KMS-11 (cell line): ENCODE results near the gene ARHGEF28.

Source experiments
- H2AFZ ChIP-seq: fragments of 200-600 bp; sonication (generic); 2 replicates; pipeline ENCODE4 v1.6.1; 2016; ENCODE audit warnings: antibody characterized with exemption, mixed run types, low read depth
- H3K27ac ChIP-seq: fragments of 200-600 bp; sonication (generic); 2 replicates; pipeline ENCODE4 v1.6.1; 2016; ENCODE audit warnings: mild to moderate bottlenecking, mixed run types
- H3K27me3 ChIP-seq: fragments of 200-600 bp; sonication (generic); 2 replicates; pipeline ENCODE4 v1.6.1; 2017; ENCODE audit warnings: mild to moderate bottlenecking, low read depth, mixed run types, moderate library complexity; ENCODE audit not compliant: insufficient read depth
- H3K36me3 ChIP-seq: fragments of 200-600 bp; sonication (generic); 2 replicates; pipeline ENCODE4 v1.6.1; 2017; ENCODE audit warnings: mild to moderate bottlenecking, mixed run types; ENCODE audit not compliant: insufficient read depth
- H3K4me1 ChIP-seq: fragments of 200-600 bp; sonication (generic); 2 replicates; pipeline ENCODE4 v1.6.1; 2016; ENCODE audit warnings: mild to moderate bottlenecking, low read depth, mixed run types; ENCODE audit not compliant: poor library complexity, severe bottlenecking
- H3K4me2 ChIP-seq: fragments of 200-600 bp; sonication (generic); 2 replicates; pipeline ENCODE4 v1.7.0; 2016; ENCODE audit warnings: mild to moderate bottlenecking, mixed run types
- H3K4me3 ChIP-seq: fragments of 200-600 bp; sonication (generic); IDR thresholded peaks from 2 replicates; pipeline ENCODE4 v1.6.1; 2017; ENCODE audit warnings: low read depth, low read length, mixed read lengths; ENCODE audit not compliant: insufficient read depth
- H3K79me2 ChIP-seq: fragments of 200-600 bp; sonication (generic); 2 replicates; pipeline ENCODE4 v1.6.1; 2016; ENCODE audit warnings: low read depth, mixed run types; ENCODE audit not compliant: insufficient read depth
- H3K9ac ChIP-seq: fragments of 200-600 bp; sonication (generic); 2 replicates; pipeline ENCODE4 v1.6.1; 2016; ENCODE audit warnings: mild to moderate bottlenecking, mixed run types
- H4K20me1 ChIP-seq: fragments of 200-600 bp; sonication (generic); 2 replicates; pipeline ENCODE4 v1.6.1; 2016; ENCODE audit warnings: mild to moderate bottlenecking, mixed run types; ENCODE audit not compliant: insufficient read depth
- TF ChIP-seq, protein P1 (sequence below): fragments of 200-600 bp; sonication (generic); conservative IDR thresholded peaks from 2 replicates; pipeline ENCODE4 v1.6.1; 2017; ENCODE audit warnings: low read depth, mild to moderate bottlenecking, antibody characterized with exemption, low read length, moderate library complexity, mixed read lengths

The ARHGEF28 gene

DNA sequence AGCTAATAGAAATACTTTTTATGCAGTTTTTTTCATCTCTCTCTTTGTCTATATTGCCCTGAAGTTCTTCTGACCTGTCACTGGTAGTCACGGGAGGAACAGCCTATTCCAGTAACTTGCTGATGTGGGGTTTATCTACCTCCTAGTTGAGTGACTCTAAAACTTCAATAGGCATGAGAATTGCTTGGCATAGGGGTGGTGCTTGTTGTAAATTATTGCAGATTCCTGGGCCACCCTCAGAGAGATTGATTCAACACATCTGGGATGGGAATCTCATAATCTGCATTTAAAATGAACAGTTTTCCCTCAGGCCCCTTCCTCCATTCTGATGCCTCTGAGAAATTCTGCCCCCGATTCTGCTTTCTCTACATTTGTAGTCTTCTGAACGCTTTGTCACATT lies 184.4 kb downstream of the ARHGEF28 start:
- H3K27me3 ChIP-seq, result no peaks in the 10 kb centered on the region
- H2AFZ ChIP-seq, result no peak overlapping the region
- H3K4me2 ChIP-seq, result no peak overlapping the region
- H3K9ac ChIP-seq, result no peak overlapping the region
- no peak overlapping the region for H3K27ac ChIP-seq
- TF ChIP-seq, protein P1, sequence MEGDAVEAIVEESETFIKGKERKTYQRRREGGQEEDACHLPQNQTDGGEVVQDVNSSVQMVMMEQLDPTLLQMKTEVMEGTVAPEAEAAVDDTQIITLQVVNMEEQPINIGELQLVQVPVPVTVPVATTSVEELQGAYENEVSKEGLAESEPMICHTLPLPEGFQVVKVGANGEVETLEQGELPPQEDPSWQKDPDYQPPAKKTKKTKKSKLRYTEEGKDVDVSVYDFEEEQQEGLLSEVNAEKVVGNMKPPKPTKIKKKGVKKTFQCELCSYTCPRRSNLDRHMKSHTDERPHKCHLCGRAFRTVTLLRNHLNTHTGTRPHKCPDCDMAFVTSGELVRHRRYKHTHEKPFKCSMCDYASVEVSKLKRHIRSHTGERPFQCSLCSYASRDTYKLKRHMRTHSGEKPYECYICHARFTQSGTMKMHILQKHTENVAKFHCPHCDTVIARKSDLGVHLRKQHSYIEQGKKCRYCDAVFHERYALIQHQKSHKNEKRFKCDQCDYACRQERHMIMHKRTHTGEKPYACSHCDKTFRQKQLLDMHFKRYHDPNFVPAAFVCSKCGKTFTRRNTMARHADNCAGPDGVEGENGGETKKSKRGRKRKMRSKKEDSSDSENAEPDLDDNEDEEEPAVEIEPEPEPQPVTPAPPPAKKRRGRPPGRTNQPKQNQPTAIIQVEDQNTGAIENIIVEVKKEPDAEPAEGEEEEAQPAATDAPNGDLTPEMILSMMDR, result no peak
- no peaks in the 10 kb centered on the region for H3K4me1 ChIP-seq
- H3K79me2 ChIP-seq, result no peaks in the 10 kb centered on the region
- no peaks in the 10 kb centered on the region for H4K20me1 ChIP-seq
- H3K4me3 ChIP-seq, result no peak overlapping the region
- no peaks in the 10 kb centered on the region for H3K36me3 ChIP-seq

DNA sequence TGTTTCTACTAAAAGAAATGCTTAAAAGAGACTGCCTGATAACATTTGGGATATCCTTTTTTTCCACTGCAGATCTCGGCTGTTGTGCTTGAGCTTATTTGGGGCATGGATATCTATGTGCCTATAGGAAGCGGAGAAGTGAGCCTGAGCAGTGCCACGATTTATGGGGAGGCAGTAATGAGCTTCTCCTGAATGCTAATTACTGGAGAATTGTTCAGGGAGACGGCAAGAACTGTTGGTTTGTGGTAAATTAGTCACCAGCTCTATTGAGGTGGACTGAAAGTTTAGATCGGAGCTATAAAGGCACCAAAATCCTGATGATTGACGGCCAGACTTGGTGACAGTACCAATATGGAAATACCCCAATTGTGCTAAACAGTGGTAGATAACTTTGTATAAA lies 186.5 kb downstream of the ARHGEF28 start:
- TF ChIP-seq, protein P1, result no peak
- Histone ChIP-seq H4K20me1 (no peaks in the 10 kb centered on the region), H3K9ac (no peak overlapping the region), H3K4me3 (no peak overlapping the region), H3K27me3 (no peaks in the 10 kb centered on the region), H3K36me3 (no peaks in the 10 kb centered on the region), H3K4me2 (no peak overlapping the region), H2AFZ (no peak overlapping the region), H3K27ac (no peak overlapping the region), H3K79me2 (no peaks in the 10 kb centered on the region), H3K4me1 (no peaks in the 10 kb centered on the region)

DNA sequence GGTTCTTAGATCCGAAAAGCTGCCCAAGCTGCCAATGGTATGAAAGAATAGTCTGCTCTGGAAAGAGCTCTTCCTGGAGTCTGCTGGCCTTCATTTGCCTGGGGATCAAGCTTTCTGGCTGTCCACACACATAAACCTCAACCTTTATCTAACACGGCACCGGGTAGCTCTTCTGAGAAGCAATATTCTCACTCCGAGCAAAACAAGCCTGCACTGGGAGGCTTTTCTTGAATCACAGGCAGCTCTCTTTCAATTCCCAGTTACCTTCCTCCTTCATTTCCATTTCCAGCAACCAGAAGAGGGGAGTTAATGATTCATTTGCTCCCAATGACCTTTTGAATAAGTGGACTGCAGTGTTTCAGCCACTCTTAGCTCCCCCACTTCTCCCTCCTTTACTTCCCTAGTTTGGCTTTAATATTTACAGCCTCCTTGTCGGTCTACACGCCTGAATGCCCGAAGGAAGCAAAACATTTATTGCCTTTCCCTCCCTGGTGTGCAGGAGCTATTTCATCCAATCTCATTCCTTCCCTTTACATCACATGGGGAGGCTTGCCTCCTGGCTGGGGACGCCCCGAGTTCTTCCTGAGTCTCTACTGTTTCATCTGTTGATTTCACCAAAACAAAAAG lies 187.1 kb downstream of the ARHGEF28 start:
- H3K79me2 ChIP-seq, result no peaks in the 10 kb centered on the region
- no peak overlapping the region for H3K27ac ChIP-seq
- TF ChIP-seq, protein P1, result no peak
- no peaks in the 10 kb centered on the region for H3K36me3 ChIP-seq
- H3K9ac ChIP-seq, result no peak overlapping the region
- H3K4me3 ChIP-seq, result no peak overlapping the region
- no peaks in the 10 kb centered on the region for H4K20me1 ChIP-seq
- no peak overlapping the region for H2AFZ ChIP-seq
- no peaks in the 10 kb centered on the region for H3K27me3 ChIP-seq
- H3K4me1 ChIP-seq, result no peaks in the 10 kb centered on the region
- no peak overlapping the region for H3K4me2 ChIP-seq

DNA sequence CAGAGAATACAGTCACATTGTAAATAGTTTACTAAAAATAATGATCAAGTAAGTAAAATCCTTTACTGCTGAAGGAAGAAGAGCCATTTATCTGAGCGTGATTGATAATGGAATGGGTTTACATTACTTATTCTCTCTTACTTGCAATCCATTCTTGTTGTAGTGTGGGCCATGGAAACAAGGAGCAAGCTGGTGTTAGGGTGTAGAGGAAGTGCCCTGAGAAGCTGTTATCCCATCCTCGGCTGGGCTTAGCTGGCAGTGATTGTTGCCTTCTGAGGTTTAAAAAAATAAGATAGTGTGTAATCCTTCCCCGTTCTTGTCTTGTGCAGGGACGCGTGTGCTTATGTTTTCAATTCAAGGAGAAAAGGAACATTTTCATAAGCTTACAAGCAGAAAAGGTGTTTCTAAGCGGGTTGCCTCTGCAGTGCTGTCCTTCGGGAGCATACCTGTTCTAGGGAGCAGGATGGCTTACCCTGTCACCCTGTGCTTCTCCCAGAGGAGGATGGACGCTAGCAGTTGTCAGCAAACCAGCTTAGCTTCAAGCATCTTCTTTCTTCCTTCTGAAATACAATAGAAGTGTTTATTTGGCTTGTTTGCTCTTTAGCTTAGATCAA lies 188.3 kb downstream of the ARHGEF28 start:
- Histone ChIP-seq H3K4me1 (no peaks in the 10 kb centered on the region), H3K4me3 (no peak overlapping the region), H3K36me3 (no peaks in the 10 kb centered on the region), H3K27me3 (no peaks in the 10 kb centered on the region), H3K4me2 (no peak overlapping the region), H3K27ac (no peak overlapping the region), H3K79me2 (no peaks in the 10 kb centered on the region), H2AFZ (no peak overlapping the region), H3K9ac (no peak overlapping the region), H4K20me1 (no peaks in the 10 kb centered on the region)
- TF ChIP-seq, protein P1, result no peak
